Measurements from ENCODE around the gene TCP11L2.

TCP11L2 gene

DNA sequence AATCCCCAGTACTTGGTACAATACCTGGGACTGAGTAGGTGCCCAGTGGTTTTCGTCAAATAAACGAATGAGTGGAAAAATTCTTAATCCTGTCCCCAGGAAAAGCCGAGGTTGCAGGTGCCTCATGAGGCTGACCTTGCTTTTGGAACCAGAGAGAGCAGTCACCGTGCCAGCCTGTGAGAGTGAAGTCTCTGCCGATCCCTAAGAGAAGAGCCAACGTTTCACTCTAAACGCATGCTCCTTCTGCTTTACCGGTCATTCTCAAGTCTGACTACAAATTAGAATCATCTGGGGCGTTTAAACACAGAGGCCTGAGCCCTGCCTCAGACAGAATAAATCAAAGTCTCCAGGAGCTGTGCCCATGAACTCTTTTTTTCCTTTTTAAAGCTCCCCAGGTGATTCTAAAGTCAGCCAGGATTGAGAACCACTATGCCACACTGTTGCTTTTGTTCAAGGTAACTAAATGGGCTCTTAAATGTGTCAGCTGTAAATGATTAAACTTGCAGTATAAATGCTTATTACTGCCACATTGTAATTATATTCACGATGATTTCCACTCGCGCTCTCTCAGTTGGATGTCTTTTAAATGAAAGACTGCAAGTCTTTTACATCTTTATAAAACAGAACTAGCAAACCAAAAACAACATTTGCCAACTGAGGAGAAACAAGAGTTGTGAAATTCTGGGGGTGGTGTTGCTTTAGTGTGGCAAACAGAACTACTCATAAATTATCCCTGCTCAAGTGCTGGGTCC, 26.9 kb downstream of the TCP11L2 start (continued):
- TF ChIP-seq, protein P1, sequence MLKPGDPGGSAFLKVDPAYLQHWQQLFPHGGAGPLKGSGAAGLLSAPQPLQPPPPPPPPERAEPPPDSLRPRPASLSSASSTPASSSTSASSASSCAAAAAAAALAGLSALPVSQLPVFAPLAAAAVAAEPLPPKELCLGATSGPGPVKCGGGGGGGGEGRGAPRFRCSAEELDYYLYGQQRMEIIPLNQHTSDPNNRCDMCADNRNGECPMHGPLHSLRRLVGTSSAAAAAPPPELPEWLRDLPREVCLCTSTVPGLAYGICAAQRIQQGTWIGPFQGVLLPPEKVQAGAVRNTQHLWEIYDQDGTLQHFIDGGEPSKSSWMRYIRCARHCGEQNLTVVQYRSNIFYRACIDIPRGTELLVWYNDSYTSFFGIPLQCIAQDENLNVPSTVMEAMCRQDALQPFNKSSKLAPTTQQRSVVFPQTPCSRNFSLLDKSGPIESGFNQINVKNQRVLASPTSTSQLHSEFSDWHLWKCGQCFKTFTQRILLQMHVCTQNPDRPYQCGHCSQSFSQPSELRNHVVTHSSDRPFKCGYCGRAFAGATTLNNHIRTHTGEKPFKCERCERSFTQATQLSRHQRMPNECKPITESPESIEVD (tag by site-specific recombination; IDR thresholded peaks at IDR 0.05), result peak; percentile 86

DNA sequence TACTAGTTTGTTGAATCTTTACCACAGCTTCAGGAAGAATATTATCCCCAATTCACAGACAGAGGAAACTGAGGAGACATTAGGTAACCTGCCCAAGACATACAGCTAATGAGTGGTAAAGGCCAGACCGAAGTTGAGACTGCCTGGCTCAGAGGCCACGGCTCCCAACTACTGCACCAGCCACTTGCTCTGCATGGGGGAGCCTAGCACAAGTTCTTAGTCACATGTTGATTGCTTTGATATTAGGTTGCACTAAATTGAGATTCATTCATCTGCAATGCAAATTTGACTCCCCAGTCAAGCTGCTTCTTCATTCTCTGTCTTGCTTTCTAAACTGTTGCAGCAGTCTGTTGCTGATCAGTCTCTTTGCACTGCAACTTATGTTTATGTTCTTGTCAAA, 29.1 kb downstream of the TCP11L2 start:
- Histone ChIP-seq H3K27ac (ENCODE audit: extremely low read depth, low read depth, low read length) (no peak overlapping the region), H3K9me3 (ENCODE audit: control insufficient read depth, insufficient read depth, low read depth, low read length) (no peaks in the 10 kb centered on the region), H3K4me1 (ENCODE audit: control insufficient read depth, insufficient read depth, low read length) (no peaks in the 10 kb centered on the region), H3K36me3 (ENCODE audit: control insufficient read depth in 2 of 2, insufficient read depth in 1 of 2, low read length in 2 of 2) (peaks cover 0 to 18% of the 10 kb centered on the region in 2 experiments; a peak in 1 of 3 replicates), H3K4me3 (ENCODE audit: low read depth, low read length) (no peak overlapping the region)
- TF ChIP-seq ZNF302 (tag by site-specific recombination; IDR thresholded peaks at IDR 0.05; ENCODE audit: low read depth), result no peak
- TF ChIP-seq ZBTB20 (tag by site-specific recombination; IDR thresholded peaks at IDR 0.05), result no peak
- TF ChIP-seq ZNF830 (tag by site-specific recombination; IDR thresholded peaks at IDR 0.05; ENCODE audit: low read depth), result no peak
- TF ChIP-seq TCF7L2 (IDR thresholded peaks at IDR 0.05; ENCODE audit: borderline replicate concordance, low read depth, low read length), result no peak
- CTCF ChIA-PET, result interaction anchor here (0.8 to 1.5 kb wide), 2 partner anchors 25 to 49 kb away, joined by 3 to 4 read pairs; no protein-coding TSS in a partner anchor
- POLR2A ChIA-PET, result no interaction called here

DNA sequence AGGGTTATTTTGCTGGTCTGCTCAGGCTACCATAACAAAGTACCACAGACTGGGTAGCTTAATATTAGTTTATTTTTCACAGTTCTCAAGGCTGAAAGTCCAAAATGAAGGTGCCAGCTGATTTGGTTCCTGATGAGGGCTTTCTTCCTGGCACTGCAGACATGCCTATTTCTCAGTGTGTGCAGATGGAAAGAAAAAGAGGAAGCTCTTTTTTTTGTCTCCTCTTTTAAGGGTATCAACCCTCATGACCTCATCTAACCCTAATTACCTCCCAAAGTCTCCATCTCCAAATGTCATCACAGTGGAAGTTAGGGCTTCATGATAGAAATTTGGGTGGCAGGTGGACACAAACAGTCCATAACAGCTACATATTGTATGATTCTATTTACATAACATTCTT, 30.0 kb downstream of the TCP11L2 start:
- Histone ChIP-seq H3K36me3 (ENCODE audit: control insufficient read depth in 2 of 2, insufficient read depth in 1 of 2, low read length in 2 of 2) (peaks cover 0 to 18% of the 10 kb centered on the region in 2 experiments; a peak in 1 of 3 replicates), H3K4me3 (ENCODE audit: low read depth, low read length) (no peak overlapping the region), H3K4me1 (ENCODE audit: control insufficient read depth, insufficient read depth, low read length) (no peaks in the 10 kb centered on the region), H3K27ac (ENCODE audit: extremely low read depth, low read depth, low read length) (no peak overlapping the region), H3K9me3 (ENCODE audit: control insufficient read depth, insufficient read depth, low read depth, low read length) (no peaks in the 10 kb centered on the region)
- TF ChIP-seq KLF9 (tag by site-specific recombination; IDR thresholded peaks at IDR 0.05; ENCODE audit: low read depth) (no peak), ZNF660 (tag by site-specific recombination; IDR thresholded peaks at IDR 0.05) (no peak), ZNF266 (tag by site-specific recombination; IDR thresholded peaks at IDR 0.05; ENCODE audit: low read depth) (no peak), ZNF777 (tag by site-specific recombination; IDR thresholded peaks at IDR 0.05; ENCODE audit: borderline replicate concordance) (no peak), ZNF155 (tag by site-specific recombination; IDR thresholded peaks at IDR 0.05) (no peak), KLF16 (tag by site-specific recombination; IDR thresholded peaks at IDR 0.05) (no peak), ZNF654 (tag by site-specific recombination; IDR thresholded peaks at IDR 0.05; ENCODE audit: low read depth) (no peak), BCL11A (tag by site-specific recombination; IDR thresholded peaks at IDR 0.05; ENCODE audit: low read depth) (no peak), ZNF670 (tag by site-specific recombination; IDR thresholded peaks at IDR 0.05; ENCODE audit: low read depth) (no peak), ZFP37 (tag by site-specific recombination; IDR thresholded peaks at IDR 0.05) (no peak), SP7 (tag by site-specific recombination; IDR thresholded peaks at IDR 0.05) (no peak), ZFP3 (tag by site-specific recombination; IDR thresholded peaks at IDR 0.05; ENCODE audit: low read depth) (no peak), ZNF548 (tag by site-specific recombination; IDR thresholded peaks at IDR 0.05) (no peak), ZBTB17 (tag by site-specific recombination; IDR thresholded peaks at IDR 0.05) (no peak), KLF7 (tag by site-specific recombination; IDR thresholded peaks at IDR 0.05; ENCODE audit: borderline replicate concordance) (no peak), IKZF3 (tag by site-specific recombination; IDR thresholded peaks at IDR 0.05) (no peak), ZBTB48 (tag by site-specific recombination; IDR thresholded peaks at IDR 0.05) (no peak)
- TF ChIP-seq, protein P2, sequence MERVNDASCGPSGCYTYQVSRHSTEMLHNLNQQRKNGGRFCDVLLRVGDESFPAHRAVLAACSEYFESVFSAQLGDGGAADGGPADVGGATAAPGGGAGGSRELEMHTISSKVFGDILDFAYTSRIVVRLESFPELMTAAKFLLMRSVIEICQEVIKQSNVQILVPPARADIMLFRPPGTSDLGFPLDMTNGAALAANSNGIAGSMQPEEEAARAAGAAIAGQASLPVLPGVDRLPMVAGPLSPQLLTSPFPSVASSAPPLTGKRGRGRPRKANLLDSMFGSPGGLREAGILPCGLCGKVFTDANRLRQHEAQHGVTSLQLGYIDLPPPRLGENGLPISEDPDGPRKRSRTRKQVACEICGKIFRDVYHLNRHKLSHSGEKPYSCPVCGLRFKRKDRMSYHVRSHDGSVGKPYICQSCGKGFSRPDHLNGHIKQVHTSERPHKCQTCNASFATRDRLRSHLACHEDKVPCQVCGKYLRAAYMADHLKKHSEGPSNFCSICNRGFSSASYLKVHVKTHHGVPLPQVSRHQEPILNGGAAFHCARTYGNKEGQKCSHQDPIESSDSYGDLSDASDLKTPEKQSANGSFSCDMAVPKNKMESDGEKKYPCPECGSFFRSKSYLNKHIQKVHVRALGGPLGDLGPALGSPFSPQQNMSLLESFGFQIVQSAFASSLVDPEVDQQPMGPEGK (tag by site-specific recombination; IDR thresholded peaks at IDR 0.05), result no peak
- TF ChIP-seq, protein P3, sequence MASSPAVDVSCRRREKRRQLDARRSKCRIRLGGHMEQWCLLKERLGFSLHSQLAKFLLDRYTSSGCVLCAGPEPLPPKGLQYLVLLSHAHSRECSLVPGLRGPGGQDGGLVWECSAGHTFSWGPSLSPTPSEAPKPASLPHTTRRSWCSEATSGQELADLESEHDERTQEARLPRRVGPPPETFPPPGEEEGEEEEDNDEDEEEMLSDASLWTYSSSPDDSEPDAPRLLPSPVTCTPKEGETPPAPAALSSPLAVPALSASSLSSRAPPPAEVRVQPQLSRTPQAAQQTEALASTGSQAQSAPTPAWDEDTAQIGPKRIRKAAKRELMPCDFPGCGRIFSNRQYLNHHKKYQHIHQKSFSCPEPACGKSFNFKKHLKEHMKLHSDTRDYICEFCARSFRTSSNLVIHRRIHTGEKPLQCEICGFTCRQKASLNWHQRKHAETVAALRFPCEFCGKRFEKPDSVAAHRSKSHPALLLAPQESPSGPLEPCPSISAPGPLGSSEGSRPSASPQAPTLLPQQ (tag by site-specific recombination; IDR thresholded peaks at IDR 0.05), result no peak
- TF ChIP-seq, protein P4, sequence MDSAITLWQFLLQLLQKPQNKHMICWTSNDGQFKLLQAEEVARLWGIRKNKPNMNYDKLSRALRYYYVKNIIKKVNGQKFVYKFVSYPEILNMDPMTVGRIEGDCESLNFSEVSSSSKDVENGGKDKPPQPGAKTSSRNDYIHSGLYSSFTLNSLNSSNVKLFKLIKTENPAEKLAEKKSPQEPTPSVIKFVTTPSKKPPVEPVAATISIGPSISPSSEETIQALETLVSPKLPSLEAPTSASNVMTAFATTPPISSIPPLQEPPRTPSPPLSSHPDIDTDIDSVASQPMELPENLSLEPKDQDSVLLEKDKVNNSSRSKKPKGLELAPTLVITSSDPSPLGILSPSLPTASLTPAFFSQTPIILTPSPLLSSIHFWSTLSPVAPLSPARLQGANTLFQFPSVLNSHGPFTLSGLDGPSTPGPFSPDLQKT (IDR thresholded peaks at IDR 0.05; ENCODE audit: borderline replicate concordance, low read depth, low read length), result no peak
- CTCF ChIA-PET, result interaction anchor here (0.5 kb wide), 1 partner anchor 109 kb away, joined by 5 read pairs; no protein-coding TSS in a partner anchor
- POLR2A ChIA-PET, result no interaction called here
